Ascending aorta (tissue), 2 donors: Measurements from ENCODE around the gene RBM22. TPM values are rescaled to one million over a fixed set of nuclear protein-coding genes. Genes with fewer than 3 reads are reported as not detected.

ENCODE experiments used
- DNase-seq, 2 donors: peaks; one replicate each; pipeline ENCODE4 v3.0.0-alpha.2; 2019; ENCODE audit warnings: low spot score in 2 of 2
- H3K27ac ChIP-seq, 2 donors: fragments of 200-600 bp; sonication (generic); one replicate each; pipeline ENCODE4 v1.5.1; 2016 to 2017; ENCODE audit warnings: mild to moderate bottlenecking in 1 of 2
- H3K27me3 ChIP-seq: fragments of 200-600 bp; sonication (generic); one replicate; pipeline ENCODE4 v1.5.1; 2017
- H3K36me3 ChIP-seq, 2 donors: fragments of 200-600 bp; sonication (generic); one replicate each; pipeline ENCODE4 v1.5.1; 2016
- H3K4me1 ChIP-seq, 2 donors: fragments of 200-600 bp; sonication (generic); one replicate each; pipeline ENCODE4 v1.5.1; 2016 to 2017; ENCODE audit warnings: mild to moderate bottlenecking in 1 of 2
- H3K4me3 ChIP-seq, 2 donors: fragments of 200-600 bp; sonication (generic); one replicate each; pipeline ENCODE4 v1.5.1; 2016 to 2017; ENCODE audit warnings: mild to moderate bottlenecking in 1 of 2
- H3K9me3 ChIP-seq, 2 donors: fragments of 200-600 bp; sonication (generic); one replicate each; pipeline ENCODE4 v1.5.1; 2016
- CTCF ChIP-seq, 3 experiments: fragments of 200-600 bp in 2 of 3; fragments of 450-650 bp in 1 of 3; sonication (generic) in 2 of 3; IDR thresholded peaks; one replicate each; pipeline ENCODE4 v1.5.1; 2016 to 2019; ENCODE audit warnings: antibody characterized with exemption in 3 of 3, mild to moderate bottlenecking in 1 of 3, moderate library complexity in 1 of 3
- intact Hi-C: fragments of 100-400 bp; cut with DNase I; formaldehyde crosslinking; loops from one replicate; pipeline ENCODE4 v1.15.1; 2023
- total RNA-seq: library from RNA; depleted of rRNA; stranded (reverse); fragments of >200 nt; gene quantifications from one replicate; pipeline ENCODE4 v1.1.0, GENCODE V29; 2016

RBM22 gene
- total RNA-seq, 1 donor from 2014 or later, result 45.3 TPM

- Histone ChIP-seq H3K27ac (peak overlapping the region; percentile 85 to 90), H3K27me3 (no peaks in the 10 kb centered on the region), H3K4me1 (peaks cover 16 to 35% of the 10 kb centered on the region in 2 donors), H3K9me3 (no peaks in the 10 kb centered on the region), H3K36me3 (peaks cover 0 to under 1% of the 10 kb centered on the region in 2 donors), H3K4me3 (no peak overlapping the region)
- peak in 1 of 2 donors; percentile 64 for DNase-seq
- intact Hi-C loops, result loop anchor here (5.0 kb wide), 1 partner anchor 43 kb away; the partner anchor contains the start of gene RBM22
- TF ChIP-seq CTCF (IDR thresholded peaks at IDR 0.05), result no peak
These were observed 41.3 kb downstream of the RBM22 start for GRCh38 chr5:150659360-150660107.

- peaks cover 16 to 35% of the 10 kb centered on the region in 2 donors for H3K4me1 ChIP-seq
- H3K9me3 ChIP-seq, result no peaks in the 10 kb centered on the region
- TF ChIP-seq CTCF (IDR thresholded peaks at IDR 0.05), result no peak
- peak in 1 of 2 donors; percentile 43 for DNase-seq
- no peak overlapping the region for H3K4me3 ChIP-seq
- intact Hi-C loops, result loop anchor here (5.0 kb wide), 1 partner anchor 44 kb away; the partner anchor contains the start of gene RBM22
- no peaks in the 10 kb centered on the region for H3K27me3 ChIP-seq
- H3K36me3 ChIP-seq, result peaks cover 0 to 8% of the 10 kb centered on the region in 2 donors
- peak overlapping the region; percentile 85 to 90 for H3K27ac ChIP-seq
These were observed 42.1 kb downstream of the RBM22 start for GRCh38 chr5:150658699-150659265.

- DNase-seq, result peak in 1 of 2 donors; percentile 58
- H3K4me3 ChIP-seq, result no peak overlapping the region
- H3K27me3 ChIP-seq, result no peaks in the 10 kb centered on the region
- TF ChIP-seq CTCF (IDR thresholded peaks at IDR 0.05), result no peak
- peaks cover 0 to 15% of the 10 kb centered on the region in 2 donors for H3K36me3 ChIP-seq
- peaks cover 16 to 40% of the 10 kb centered on the region in 2 donors for H3K4me1 ChIP-seq
- intact Hi-C loops, result loop anchor here (5.0 kb wide), 1 partner anchor 44 kb away; the partner anchor contains the start of gene RBM22
- no peaks in the 10 kb centered on the region for H3K9me3 ChIP-seq
- H3K27ac ChIP-seq, result peak overlapping the region; percentile 85 to 90
These were observed 42.7 kb downstream of the RBM22 start for GRCh38 chr5:150658121-150658520.

- peak; percentile 39 to 66 (median 58) for TF ChIP-seq CTCF (IDR thresholded peaks at IDR 0.05)
- H3K27ac ChIP-seq, result peak overlapping the region; percentile 86 to 90
- no peak for DNase-seq
- intact Hi-C loops, result loop anchor here (1.0 to 5.0 kb wide), 4 partner anchors 46 to 198 kb away; partner anchors contain the start of gene RBM22
- H3K9me3 ChIP-seq, result no peaks in the 10 kb centered on the region
- peaks cover 19 to 56% of the 10 kb centered on the region in 2 donors for H3K4me1 ChIP-seq
- no peaks in the 10 kb centered on the region for H3K27me3 ChIP-seq
- peaks cover 0 to 23% of the 10 kb centered on the region in 2 donors for H3K36me3 ChIP-seq
- H3K4me3 ChIP-seq, result peak overlapping the region; percentile 44 to 59
These were observed 44.4 kb downstream of the RBM22 start for GRCh38 chr5:150656191-150657132.

- no peak for TF ChIP-seq CTCF (IDR thresholded peaks at IDR 0.05)
- intact Hi-C loops, result loop anchor here (5.0 kb wide), 1 partner anchor 47 kb away; the partner anchor contains the start of gene RBM22
- Histone ChIP-seq H3K9me3 (no peaks in the 10 kb centered on the region), H3K36me3 (peaks cover 11 to 34% of the 10 kb centered on the region in 2 donors), H3K27me3 (no peaks in the 10 kb centered on the region), H3K27ac (peak overlapping the region; percentile 86 to 90), H3K4me3 (no peak overlapping the region), H3K4me1 (peaks cover 23 to 58% of the 10 kb centered on the region in 2 donors)
- DNase-seq, result no peak
These were observed 45.6 kb downstream of the RBM22 start for GRCh38 chr5:150655221-150655620.
